Peyer's patch (tissue), 4 donors: Measurements from ENCODE around the gene PRRG2.

Source experiments
- CTCF ChIP-seq, 6 experiments: fragments of 450-650 bp in 4 of 6; fragments of 200-600 bp in 2 of 6; sonication (generic) in 1 of 6; IDR thresholded peaks; one replicate each; pipeline ENCODE4 v1.5.1; 2017 to 2019; ENCODE audit warnings: antibody characterized with exemption in 6 of 6, mild to moderate bottlenecking in 3 of 6, moderate library complexity in 1 of 6
- POLR2A ChIP-seq, 2 donors: fragments of 450-650 bp; IDR thresholded peaks; one replicate each; pipeline ENCODE4 v1.5.1; 2017; ENCODE audit warnings: antibody characterized with exemption in 2 of 2, mild to moderate bottlenecking in 2 of 2, moderate library complexity in 2 of 2

DNA sequence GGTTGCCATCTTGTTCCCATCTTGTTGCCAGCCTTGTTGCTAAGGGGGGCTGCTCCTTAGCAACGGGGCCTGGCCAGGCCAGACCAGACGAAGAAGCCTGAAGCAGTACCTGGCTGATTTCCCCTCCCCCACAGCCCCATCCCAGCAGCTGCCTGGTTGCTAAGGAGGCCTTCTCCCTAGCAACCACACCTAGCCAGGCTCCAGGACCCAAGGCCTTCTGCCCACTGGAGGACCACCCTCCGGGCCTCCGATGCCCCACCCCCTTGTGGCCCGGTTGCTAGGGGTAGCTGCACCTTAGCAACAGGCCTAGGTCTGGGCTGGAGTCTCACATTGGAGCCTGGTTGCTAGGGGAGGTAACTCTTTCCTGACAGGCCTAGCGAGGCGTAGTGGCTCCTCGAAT, 3.9 kb downstream of the PRRG2 start:
- TF ChIP-seq CTCF (IDR thresholded peaks at IDR 0.05) (no peak), POLR2A (IDR thresholded peaks at IDR 0.05) (no peak)
